Erythroblast (primary cell): Measurements from ENCODE around the gene ADCY7.

Source experiments
- GATA1 ChIP-seq: IDR thresholded peaks from 2 replicates; pipeline ENCODE4 v1.6.1; 2011; ENCODE audit warnings: low read depth, mild to moderate bottlenecking, control low read depth, low read length, moderate library complexity
- POLR2A ChIP-seq: IDR thresholded peaks from 2 replicates; pipeline ENCODE4 v1.6.1; 2011; ENCODE audit warnings: mild to moderate bottlenecking, low read length

DNA sequence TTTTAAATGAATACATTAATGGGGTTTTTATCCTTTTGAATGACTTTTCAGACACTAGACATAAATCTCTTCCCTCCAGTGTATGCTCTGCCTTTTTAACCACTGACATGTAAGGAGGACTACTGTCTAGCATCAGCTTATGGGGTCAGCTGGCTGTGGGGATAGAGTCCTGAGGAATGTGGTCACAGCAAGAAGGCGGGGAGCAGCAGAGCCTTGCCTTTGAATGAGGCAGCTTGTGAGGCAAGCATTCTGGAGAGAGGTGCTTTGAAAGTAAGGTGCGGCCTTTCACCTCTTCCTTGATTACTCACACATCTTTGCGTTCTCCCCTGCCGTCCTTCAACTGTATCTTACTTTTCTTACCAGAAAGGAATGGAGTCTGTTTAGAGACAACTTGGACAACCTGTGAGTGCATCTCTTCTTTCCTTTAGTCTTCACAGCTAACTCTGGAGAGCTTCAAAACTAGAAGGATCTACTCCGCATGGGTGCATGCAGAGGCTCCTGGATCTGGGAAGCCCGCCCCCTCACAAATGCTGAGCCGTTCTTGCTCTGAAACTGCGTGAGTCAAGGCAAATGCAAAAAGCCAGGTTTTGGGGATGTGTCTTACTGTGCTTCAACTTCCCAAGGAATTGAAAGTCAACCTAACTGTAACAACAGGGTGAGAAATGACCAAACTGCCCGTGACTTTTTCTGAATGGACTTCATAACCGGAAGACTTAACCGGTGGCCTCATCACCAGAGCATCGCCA, 49.9 kb downstream of the ADCY7 start:
- no peak for TF ChIP-seq POLR2A
- no peak for TF ChIP-seq GATA1
